H1 (cell line): ENCODE data around the gene CTTNBP2.

Experiments used
- CTCF ChIP-seq, 3 experiments: IDR thresholded peaks; 1 replicate in 2 of 3; 2 replicates in 1 of 3; pipeline versions ENCODE4 v1.5.1 to v1.6.1; 2011; ENCODE audit warnings: low read length in 3 of 3, mild to moderate bottlenecking in 3 of 3, inconsistent platforms in 2 of 3, low read depth in 1 of 3, moderate library complexity in 1 of 3; ENCODE audit not compliant: insufficient read depth in 1 of 3; ENCODE audit errors: control extremely low read depth in 1 of 3
- EP300 ChIP-seq, 2 experiments: IDR thresholded peaks; 1 replicate in 1 of 2; 2 replicates in 1 of 2; pipeline ENCODE4 v1.6.1; 2011 to 2012; ENCODE audit warnings: low read depth in 2 of 2, low read length in 2 of 2, mild to moderate bottlenecking in 2 of 2, borderline replicate concordance in 1 of 2, inconsistent platforms in 1 of 2, moderate library complexity in 1 of 2
- HDAC2 ChIP-seq, 2 experiments: fragments of 300-600 bp in 1 of 2; sonication (generic) in 1 of 2; IDR thresholded peaks; 2 replicates each; pipeline ENCODE4 v1.6.1; 2011 to 2012; ENCODE audit warnings: low read depth in 2 of 2, low read length in 2 of 2, mild to moderate bottlenecking in 2 of 2, moderate library complexity in 2 of 2, borderline replicate concordance in 1 of 2, inconsistent platforms in 1 of 2
- HDAC6 ChIP-seq: IDR thresholded peaks from one replicate; pipeline ENCODE4 v1.7.1; 2012; ENCODE audit warnings: low read depth, mild to moderate bottlenecking, inconsistent platforms, low read length, moderate library complexity
- KDM5A ChIP-seq: fragments of 200-600 bp; IDR thresholded peaks from 2 replicates; pipeline ENCODE4 v1.7.1; 2012; ENCODE audit warnings: mild to moderate bottlenecking, low read length, inconsistent platforms, mixed read lengths
- SIN3A ChIP-seq, 2 experiments: IDR thresholded peaks in 1 of 2; conservative IDR thresholded peaks in 1 of 2; 2 replicates each; pipeline ENCODE4 v1.6.1; 2011 to 2012; ENCODE audit warnings: low read length in 2 of 2, improper control_type of control experiment in 1 of 2, low read depth in 1 of 2, mild to moderate bottlenecking in 1 of 2
- TEAD4 ChIP-seq: IDR thresholded peaks from 2 replicates; pipeline ENCODE4 v1.6.1; 2012; ENCODE audit warnings: low read depth, low read length, inconsistent platforms, mixed read lengths

GRCh38 chr7:117856196-117856595 lies 17.0 kb downstream of the CTTNBP2 start:
- TF ChIP-seq HDAC6 (no peak), HDAC2 (IDR thresholded peaks at IDR 0.05; ENCODE audit: borderline replicate concordance in 1 of 2, low read depth in 2 of 2, low read length in 2 of 2) (no peak), CTCF (IDR thresholded peaks at IDR 0.05; ENCODE audit: control extremely low read depth in 1 of 3, insufficient read depth in 1 of 3, low read depth in 1 of 3, low read length in 3 of 3) (no peak), SIN3A (conservative IDR thresholded peaks at IDR 0.05 in 1 of 2, IDR thresholded peaks at IDR 0.05 in 1 of 2; ENCODE audit: low read depth in 1 of 2, low read length in 2 of 2) (no peak), TEAD4 (no peak), EP300 (IDR thresholded peaks at IDR 0.05; ENCODE audit: borderline replicate concordance in 1 of 2, low read depth in 2 of 2, low read length in 2 of 2) (no peak), KDM5A (no peak)
